Heart left ventricle (tissue), 16 donors: ENCODE data around the gene GJB5. TPM values are rescaled to one million over a fixed set of nuclear protein-coding genes. Genes with fewer than 3 reads are reported as not detected.

Experiments
- ATAC-seq, 4 donors: fragments of 200-7000 bp; cut with Tn5 transposase; one replicate each; pipeline ENCODE4 v1.9.1; 2020 to 2022; ENCODE audit warnings: moderate library complexity in 4 of 4, mild to moderate bottlenecking in 3 of 4, moderate number of reproducible peaks in 1 of 4
- DNase-seq, 5 donors: peaks; one replicate each; pipeline ENCODE4 v3.0.0-alpha.2; 2020
- H3K27ac ChIP-seq, 12 donors: fragments of 200-600 bp; sonication (generic) in 4 of 12; one replicate each; pipeline versions ENCODE4 v1.5.0 to v1.8.0; 2016 to 2022; ENCODE audit warnings: mild to moderate bottlenecking in 2 of 12
- H3K27me3 ChIP-seq, 9 donors: fragments of 200-600 bp; sonication (generic) in 2 of 9; one replicate each; pipeline versions ENCODE4 v1.5.1 to v1.8.0; 2016 to 2022; ENCODE audit warnings: mild to moderate bottlenecking in 3 of 9
- H3K36me3 ChIP-seq, 9 donors: fragments of 200-600 bp; sonication (generic) in 2 of 9; one replicate each; pipeline versions ENCODE4 v1.5.0 to v1.8.0; 2018 to 2022; ENCODE audit warnings: mild to moderate bottlenecking in 2 of 9
- H3K4me1 ChIP-seq, 12 donors: fragments of 200-600 bp; sonication (generic) in 4 of 12; one replicate each; pipeline versions ENCODE4 v1.5.0 to v1.8.0; 2016 to 2022; ENCODE audit warnings: mild to moderate bottlenecking in 3 of 12
- H3K4me3 ChIP-seq, 12 donors: fragments of 200-600 bp; sonication (generic) in 4 of 12; one replicate each; pipeline versions ENCODE4 v1.5.0 to v1.8.0; 2017 to 2022; ENCODE audit warnings: mild to moderate bottlenecking in 9 of 12, moderate library complexity in 4 of 12
- H3K9me3 ChIP-seq, 12 donors: fragments of 200-600 bp; sonication (generic) in 4 of 12; one replicate each; pipeline versions ENCODE4 v1.5.0 to v1.8.0; 2016 to 2022; ENCODE audit warnings: mild to moderate bottlenecking in 1 of 12
- CTCF ChIP-seq, 12 donors: fragments of 200-600 bp; sonication (generic) in 4 of 12; IDR thresholded peaks; one replicate each; pipeline versions ENCODE4 v1.5.0 to v1.8.0; 2018 to 2022; ENCODE audit warnings: antibody characterized with exemption in 12 of 12, mild to moderate bottlenecking in 5 of 12
- POLR2A ChIP-seq, 2 donors: fragments of 450-650 bp; IDR thresholded peaks; one replicate each; pipeline ENCODE4 v1.6.1; 2017; ENCODE audit warnings: antibody characterized with exemption in 2 of 2, mild to moderate bottlenecking in 2 of 2, moderate library complexity in 2 of 2
- WGBS, 4 donors: extraction: QIAGEN DNeasy Blood & Tissue Kit in 2 of 4; methylation state at CpG; one replicate each; pipeline versions ENCODE4 v1.1.5 to v1.1.7; 2013 to 2018; 5-methylcytosine and 5-hydroxymethylcytosine counted together
- intact Hi-C, 10 donors: fragments of 100-400 bp; cut with DNase I; formaldehyde crosslinking; loops; one replicate each; pipeline versions ENCODE4 v1.11.1 to v1.14.2; 2022
- polyA plus RNA-seq, 2 donors: library from polyadenylated mRNA; stranded (reverse); fragments of 200-250 nt; gene quantifications; one replicate each; pipeline ENCODE4 v1.2.3, GENCODE V29; 2013
- total RNA-seq, 9 donors: library from RNA; depleted of rRNA in 2 of 9; stranded (reverse); fragments of >200 nt in 2 of 9; fragmentation: NEBNext Ultra II Directional in 3 of 9; extraction: Animal tissue kit (Norgen Biotek cat#: 25700) in 3 of 9; gene quantifications; one replicate each; pipeline versions ENCODE4 v1.1.0 to v1.2.4, GENCODE V29; 2016 to 2023
- donor health status: ischemic (EF 13 %, LVEDD 7.1; RV severe dilation, severe dysfunction).
- donor health status: healthy with polysubstance abuse.
- donor health status: DM: no; HTN: yes; CAD: no.
- donor health status: DM: no; HTN: no; CAD: no.
- donor health status: ischemic (EF 25% LVEDD 6.9; RV normal size, moderate dysfunction).
- donor health status: ischemic (EF 25% LVEDD 5.7; RV mildly dilated, moderate dysfunction).
- donor health status: healthy.
- donor health status: DM: yes; HTN: yes; CAD: no.
- donor health status: ischemic (EF 35%, LVEDD 5.7; RV mildly dilated, moderate dysfunction).
- donor health status: nonischemic (EF 11% LVEDD 7.7; RV severe dilation, severe dysfunction).
- donor health status: DM: yes; HTN: yes; CAD: no.
- donor health status: PGD.
- donor health status: ischemic (EF 29% LVEDD 5.4; RV normal size, mild dysfunction).
- donor health status: nonischemic (EF 23%, LVEDD 6.1; RV moderate dilation, normal function).

Gene GJB5
- total and polyA plus RNA-seq, 11 donors, result not detected

GRCh38 chr1:34749992-34750391 lies 4.9 kb upstream of the GJB5 start:
- H3K27me3 ChIP-seq, result peaks cover 0 to 21% (median 5%) of the 10 kb centered on the region in 9 donors
- H3K27ac ChIP-seq, result no peak overlapping the region
- H3K4me3 ChIP-seq, result no peak overlapping the region
- intact Hi-C loops, result loop anchor here in 6 of 10 donors (10.0 kb wide), 4 partner anchors 295 to 1115 kb away; no protein-coding TSS in a partner anchor
- DNase-seq (no peak), ATAC-seq (no peak)
- H3K9me3 ChIP-seq, result no peaks in the 10 kb centered on the region
- 16 to 32% (median 22%) methylated on average over 8 of the region's 8 CpGs for WGBS, 4 donors
- TF ChIP-seq POLR2A (IDR thresholded peaks at IDR 0.05) (no peak), CTCF (IDR thresholded peaks at IDR 0.05) (no peak)
- H3K36me3 ChIP-seq, result no peaks in the 10 kb centered on the region
- H3K4me1 ChIP-seq, result no peaks in the 10 kb centered on the region

DNA sequence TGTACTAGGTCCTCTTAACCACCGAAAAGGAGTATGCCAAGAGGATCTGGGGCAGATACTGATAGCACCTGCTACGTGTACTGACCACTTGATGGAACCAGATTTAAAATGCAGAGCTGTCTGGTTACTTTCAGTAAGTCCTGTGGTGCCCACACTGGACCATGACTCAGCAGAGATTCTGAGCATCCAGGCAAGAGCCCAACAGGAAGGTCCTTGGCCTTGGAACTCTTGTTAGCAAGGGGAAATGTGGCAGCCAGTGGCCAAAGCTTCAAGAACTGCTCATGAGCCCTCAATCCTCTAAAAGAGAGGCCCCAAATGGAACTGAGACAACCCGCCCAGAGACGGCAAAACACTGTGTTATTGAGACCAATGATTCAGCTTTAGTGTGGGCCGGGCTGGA lies 4.2 kb upstream of the GJB5 start:
- no peaks in the 10 kb centered on the region for H3K9me3 ChIP-seq

GRCh38 chr1:34753163-34753562 lies 1.7 kb upstream of the GJB5 start:
- DNase-seq (no peak), ATAC-seq (no peak)
- Histone ChIP-seq H3K4me1 (no peaks in the 10 kb centered on the region), H3K27me3 (peaks cover 0 to 9% (median 0%) of the 10 kb centered on the region in 9 donors), H3K4me3 (no peak overlapping the region), H3K9me3 (no peaks in the 10 kb centered on the region), H3K36me3 (no peaks in the 10 kb centered on the region), H3K27ac (no peak overlapping the region)
- TF ChIP-seq POLR2A (IDR thresholded peaks at IDR 0.05) (no peak), CTCF (IDR thresholded peaks at IDR 0.05) (no peak)
- 79 to 91% (median 85%) methylated on average over 3 of the region's 3 CpGs for WGBS, 4 donors
- intact Hi-C loops, result no loop called here

More for the DNA sequence above, 4.2 kb upstream of the GJB5 start:
- H3K36me3 ChIP-seq, result no peaks in the 10 kb centered on the region
- TF ChIP-seq POLR2A (IDR thresholded peaks at IDR 0.05) (no peak), CTCF (IDR thresholded peaks at IDR 0.05) (no peak)
- no peak overlapping the region for H3K27ac ChIP-seq
- DNase-seq (no peak), ATAC-seq (no peak)
- no peak overlapping the region for H3K4me3 ChIP-seq
- 82 to 89% (median 83%) methylated on average over 5 of the region's 5 CpGs for WGBS, 4 donors
- H3K27me3 ChIP-seq, result peaks cover 0 to 27% (median 5%) of the 10 kb centered on the region in 9 donors
- no peaks in the 10 kb centered on the region for H3K4me1 ChIP-seq
- intact Hi-C loops, result no loop called here

DNA sequence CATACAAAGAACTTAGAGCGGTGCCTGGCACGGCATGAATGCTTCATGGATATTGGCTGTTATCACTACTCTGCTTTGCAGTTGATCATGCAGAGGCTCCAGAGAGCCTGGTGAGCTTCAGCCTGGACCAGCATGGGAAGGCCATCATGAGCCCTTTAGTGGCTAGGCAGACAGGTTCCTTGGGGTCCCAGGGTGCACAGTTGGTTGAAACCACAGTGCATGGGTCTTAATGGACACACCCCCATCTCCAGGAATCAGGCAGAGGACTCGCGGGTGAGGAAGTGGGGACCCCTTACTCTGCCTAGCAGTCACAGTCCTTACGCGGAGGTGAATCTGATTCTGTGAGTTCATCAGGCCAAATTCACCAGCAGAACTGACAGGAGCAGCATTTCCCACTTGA lies 1.1 kb downstream of the GJB5 start:
- 88 to 95% (median 90%) methylated on average over 6 of the region's 6 CpGs for WGBS, 4 donors
- Histone ChIP-seq H3K36me3 (no peaks in the 10 kb centered on the region), H3K9me3 (no peaks in the 10 kb centered on the region), H3K27ac (no peak overlapping the region), H3K4me1 (no peaks in the 10 kb centered on the region), H3K4me3 (no peak overlapping the region), H3K27me3 (peaks cover 0 to 8% (median 0%) of the 10 kb centered on the region in 9 donors)
- DNase-seq (no peak), ATAC-seq (no peak)
- TF ChIP-seq CTCF (IDR thresholded peaks at IDR 0.05), result no peak
- no peak for TF ChIP-seq POLR2A (IDR thresholded peaks at IDR 0.05)
- intact Hi-C loops, result no loop called here
